Natural killer cell treated with Interleukin-12 subunit alpha and Interleukin-12 subunit beta and Interleukin-15 and Interleukin-18, amount 100 ng/mL, for 72 hours (primary cell): ENCODE measurements around the gene CC2D2A. TPM values are rescaled to one million over a fixed set of nuclear protein-coding genes. Genes with fewer than 3 reads are reported as not detected.

Source experiments
- ATAC-seq, 2 donors: fragments of 150-1000 bp; cut with Tn5 transposase in 1 of 2; sonication (Bioruptor Pico), chemical (Tn5 transposase) in 1 of 2; 2 replicates each; pipeline ENCODE4 v1.10.0; 2021
- DNase-seq: peaks from one replicate; pipeline ENCODE4 v3.0.0; 2022; ENCODE audit warnings: low spot score
- H3K27ac Mint-ChIP-seq, 2 donors: 1 replicate in 1 of 2; 2 replicates in 1 of 2; pipeline ENCODE4 v1.8.0; 2022; ENCODE audit warnings: mixed read lengths in 2 of 2, mild to moderate bottlenecking in 1 of 2, moderate library complexity in 1 of 2
- H3K27me3 Mint-ChIP-seq, 2 donors: 1 replicate in 1 of 2; 2 replicates in 1 of 2; pipeline ENCODE4 v1.8.0; 2022; ENCODE audit warnings: mixed read lengths in 2 of 2
- H3K36me3 Mint-ChIP-seq: one replicate; pipeline ENCODE4 v1.8.0; 2022; ENCODE audit warnings: mixed read lengths
- H3K4me1 Mint-ChIP-seq, 2 donors: 1 replicate in 1 of 2; 2 replicates in 1 of 2; pipeline ENCODE4 v1.8.0; 2022; ENCODE audit warnings: low read depth in 2 of 2, mixed read lengths in 2 of 2, mild to moderate bottlenecking in 1 of 2
- H3K4me3 Mint-ChIP-seq: one replicate; pipeline ENCODE4 v1.8.0; 2022; ENCODE audit warnings: mixed read lengths
- H3K9me3 Mint-ChIP-seq: 2 replicates; pipeline ENCODE4 v1.8.0; 2022; ENCODE audit warnings: mixed read lengths
- total RNA-seq, 2 donors: library from RNA; stranded (reverse); gene quantifications; one replicate each; pipeline ENCODE4 v1.2.3, GENCODE V29; 2022

CC2D2A gene
- total RNA-seq, 2 donors from 2014 or later, result not detected

DNA sequence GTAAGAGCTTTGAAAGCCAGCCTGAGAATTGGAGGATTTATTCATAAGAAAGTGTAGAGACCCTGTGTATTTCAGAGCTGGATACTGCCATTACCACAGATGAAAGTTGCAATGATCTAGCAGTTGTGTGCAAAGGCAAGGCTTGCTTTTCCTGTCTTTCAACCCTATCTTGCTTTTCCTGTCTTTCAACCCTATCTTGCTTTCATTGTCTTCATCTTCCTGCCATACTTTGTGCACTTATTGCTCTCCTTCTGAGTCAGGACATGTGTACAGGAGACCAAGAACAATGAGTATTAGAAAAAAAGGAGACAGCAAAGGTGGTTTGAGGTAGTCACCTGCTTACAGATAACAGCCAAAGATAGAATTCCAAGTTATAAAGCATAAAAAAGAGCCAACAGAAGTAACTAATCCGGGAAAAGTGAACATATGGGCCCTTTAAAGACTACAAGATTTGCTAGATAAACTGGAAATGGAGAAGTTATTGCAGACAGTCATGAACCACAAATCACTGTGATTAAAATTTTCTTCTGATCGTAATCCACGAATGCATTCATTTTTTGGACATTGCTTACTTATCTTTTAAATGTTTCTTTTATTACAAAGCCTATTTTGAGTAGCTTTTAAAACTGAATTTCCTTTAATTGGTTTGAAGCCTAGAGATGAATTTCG lies 24.7 kb upstream of the CC2D2A start:
- H3K4me1 Mint-ChIP-seq, result no peaks in the 10 kb centered on the region
- DNase-seq (no peak), ATAC-seq (no peak)
- H3K27ac Mint-ChIP-seq, result no peak overlapping the region
- no peak overlapping the region for H3K4me3 Mint-ChIP-seq
- no peaks in the 10 kb centered on the region for H3K9me3 Mint-ChIP-seq
- H3K27me3 Mint-ChIP-seq, result peaks cover 0 to 2% of the 10 kb centered on the region in 2 donors
- H3K36me3 Mint-ChIP-seq, result no peaks in the 10 kb centered on the region

- Mint-ChIP-seq H3K9me3 (no peaks in the 10 kb centered on the region), H3K4me3 (no peak overlapping the region), H3K36me3 (no peaks in the 10 kb centered on the region), H3K27me3 (peaks cover 0 to 2% of the 10 kb centered on the region in 2 donors), H3K4me1 (no peaks in the 10 kb centered on the region), H3K27ac (no peak overlapping the region)
- ATAC-seq, result no peak
- no peak for DNase-seq
Measured at GRCh38 chr4:15451181-15451865, 18.4 kb upstream of the CC2D2A start.

GRCh38 chr4:15451866-15452765 lies 17.6 kb upstream of the CC2D2A start:
- no peaks in the 10 kb centered on the region for H3K4me1 Mint-ChIP-seq
- peaks cover 0 to 2% of the 10 kb centered on the region in 2 donors for H3K27me3 Mint-ChIP-seq
- H3K9me3 Mint-ChIP-seq, result no peaks in the 10 kb centered on the region
- no peak overlapping the region for H3K4me3 Mint-ChIP-seq
- DNase-seq, result no peak
- ATAC-seq, result no peak
- H3K36me3 Mint-ChIP-seq, result no peaks in the 10 kb centered on the region
- H3K27ac Mint-ChIP-seq, result no peak overlapping the region

GRCh38 chr4:15455290-15455689 lies 14.4 kb upstream of the CC2D2A start:
- no peaks in the 10 kb centered on the region for H3K4me1 Mint-ChIP-seq
- peaks cover 0 to 3% of the 10 kb centered on the region in 2 donors for H3K27me3 Mint-ChIP-seq
- H3K27ac Mint-ChIP-seq, result no peak overlapping the region
- ATAC-seq (no peak), DNase-seq (no peak)
- no peaks in the 10 kb centered on the region for H3K36me3 Mint-ChIP-seq
- H3K4me3 Mint-ChIP-seq, result no peak overlapping the region
- no peaks in the 10 kb centered on the region for H3K9me3 Mint-ChIP-seq

DNA sequence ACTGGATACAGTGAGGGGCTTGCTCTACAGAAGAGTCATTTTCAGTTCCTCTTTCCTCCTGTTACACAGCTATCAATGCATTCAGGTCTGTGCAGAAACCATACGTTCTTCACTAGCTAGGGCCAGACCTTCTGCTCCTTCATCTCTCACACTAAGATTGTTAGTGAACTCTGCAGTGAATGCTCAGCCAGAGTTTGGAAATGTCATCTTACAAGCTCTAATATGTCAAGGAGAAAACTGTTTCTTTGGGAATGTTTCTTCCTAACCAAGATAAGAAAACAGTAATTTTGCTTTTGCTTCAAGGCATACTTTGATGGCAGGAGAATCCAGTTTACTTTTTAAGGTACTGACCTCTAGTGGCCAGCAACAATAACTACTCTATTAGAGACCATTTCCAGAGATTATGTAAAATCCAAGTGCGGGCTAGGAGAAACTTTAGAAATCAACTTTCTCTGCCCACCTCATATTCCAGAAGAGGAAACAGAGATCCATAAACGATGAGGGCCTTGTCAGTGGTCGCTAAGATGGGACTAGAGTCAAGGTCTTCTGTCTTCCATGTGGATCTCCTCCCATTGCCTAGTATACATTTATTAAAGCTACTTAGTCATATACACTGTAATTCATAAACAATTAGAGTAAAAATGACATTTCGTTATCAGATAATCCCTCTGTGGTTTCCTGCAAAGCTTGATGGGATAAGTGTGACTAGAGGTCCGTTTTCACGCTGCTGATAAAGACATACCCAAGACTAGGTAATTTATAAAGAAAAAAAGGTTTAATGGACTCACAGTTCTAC lies 12.1 kb upstream of the CC2D2A start:
- ATAC-seq, result no peak
- no peak overlapping the region for H3K4me3 Mint-ChIP-seq

GRCh38 chr4:15458616-15459015 lies 11.1 kb upstream of the CC2D2A start:
- no peak overlapping the region for H3K4me3 Mint-ChIP-seq
- no peaks in the 10 kb centered on the region for H3K36me3 Mint-ChIP-seq
- DNase-seq (no peak), ATAC-seq (no peak)
- H3K9me3 Mint-ChIP-seq, result no peaks in the 10 kb centered on the region
- H3K27me3 Mint-ChIP-seq, result peaks cover 0 to 3% of the 10 kb centered on the region in 2 donors
- H3K27ac Mint-ChIP-seq, result no peak overlapping the region
- H3K4me1 Mint-ChIP-seq, result no peaks in the 10 kb centered on the region

More for the DNA sequence above, 12.1 kb upstream of the CC2D2A start:
- Mint-ChIP-seq H3K4me1 (no peaks in the 10 kb centered on the region), H3K9me3 (no peaks in the 10 kb centered on the region), H3K27me3 (peaks cover 0 to 3% of the 10 kb centered on the region in 2 donors), H3K27ac (no peak overlapping the region), H3K36me3 (no peaks in the 10 kb centered on the region)
- DNase-seq, result no peak

DNA sequence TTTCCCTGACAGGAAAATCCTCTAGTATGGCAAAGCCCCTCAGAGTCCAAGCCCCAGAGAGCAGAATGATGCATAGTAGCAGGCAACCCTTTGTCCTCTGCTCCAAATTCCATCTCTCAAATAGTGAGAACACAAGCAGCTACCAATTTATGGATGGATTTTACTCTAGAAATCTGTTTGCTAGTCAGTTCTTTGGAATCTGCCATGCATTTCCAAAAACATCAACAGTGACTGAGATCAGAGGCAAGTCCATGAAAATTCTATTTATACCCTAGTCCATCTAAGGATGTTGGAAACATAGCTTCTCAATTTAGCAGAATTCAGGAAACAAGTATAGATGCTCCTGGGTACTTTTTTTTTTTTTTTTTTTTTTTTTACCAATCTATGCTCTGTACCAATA lies 10.0 kb upstream of the CC2D2A start:
- ATAC-seq (no peak), DNase-seq (no peak)
- Mint-ChIP-seq H3K4me1 (no peaks in the 10 kb centered on the region), H3K9me3 (no peaks in the 10 kb centered on the region), H3K36me3 (no peaks in the 10 kb centered on the region), H3K27ac (no peak overlapping the region), H3K27me3 (peaks cover 0 to 3% of the 10 kb centered on the region in 2 donors), H3K4me3 (no peak overlapping the region)

DNA sequence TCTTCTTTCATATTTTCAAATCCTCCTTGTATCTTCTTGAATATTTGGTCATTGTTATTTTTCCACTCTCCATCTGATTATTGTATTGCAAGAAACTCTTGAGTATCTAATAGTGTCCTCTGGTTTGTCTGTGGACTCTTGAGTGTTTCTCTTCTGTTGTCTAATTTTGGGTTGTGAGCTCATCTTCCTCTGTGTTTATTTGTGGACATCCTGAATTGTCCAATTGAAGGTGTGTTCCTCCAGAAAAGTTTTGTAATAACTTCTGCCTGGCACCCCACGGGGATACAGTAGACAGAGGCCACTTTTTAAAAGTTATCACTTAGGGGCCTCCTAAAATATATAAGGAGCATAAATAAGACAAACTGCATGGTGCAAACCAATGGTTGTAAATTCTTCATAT lies 3.1 kb upstream of the CC2D2A start:
- H3K27me3 Mint-ChIP-seq, result no peaks in the 10 kb centered on the region
- no peaks in the 10 kb centered on the region for H3K9me3 Mint-ChIP-seq

GRCh38 chr4:15470128-15470475 lies 420 bp downstream of the CC2D2A start:
- no peak for DNase-seq
- Mint-ChIP-seq H3K27ac (peak overlapping the region in 1 of 2 donors; percentile 56), H3K4me1 (peaks cover 16 to 17% of the 10 kb centered on the region in 2 donors), H3K36me3 (no peaks in the 10 kb centered on the region), H3K9me3 (no peaks in the 10 kb centered on the region), H3K27me3 (no peaks in the 10 kb centered on the region), H3K4me3 (peak overlapping the region; percentile 71)
- ATAC-seq, result no peak

More for the DNA sequence above, 3.1 kb upstream of the CC2D2A start:
- no peak overlapping the region for H3K4me3 Mint-ChIP-seq
- ATAC-seq (no peak), DNase-seq (no peak)
- H3K36me3 Mint-ChIP-seq, result no peaks in the 10 kb centered on the region
- no peak overlapping the region for H3K27ac Mint-ChIP-seq
- H3K4me1 Mint-ChIP-seq, result peaks cover 16 to 17% of the 10 kb centered on the region in 2 donors

GRCh38 chr4:15476396-15476795 lies 6.7 kb downstream of the CC2D2A start:
- no peak overlapping the region for H3K4me3 Mint-ChIP-seq
- no peaks in the 10 kb centered on the region for H3K27me3 Mint-ChIP-seq
- H3K4me1 Mint-ChIP-seq, result no peaks in the 10 kb centered on the region
- H3K9me3 Mint-ChIP-seq, result no peaks in the 10 kb centered on the region
- ATAC-seq, result no peak
- no peak overlapping the region for H3K27ac Mint-ChIP-seq
- H3K36me3 Mint-ChIP-seq, result no peaks in the 10 kb centered on the region
- no peak for DNase-seq

- Mint-ChIP-seq H3K4me1 (no peaks in the 10 kb centered on the region), H3K36me3 (peaks cover under 1% of the 10 kb centered on the region), H3K4me3 (no peak overlapping the region), H3K27me3 (peaks cover 0 to under 1% of the 10 kb centered on the region in 2 donors), H3K27ac (no peak overlapping the region), H3K9me3 (no peaks in the 10 kb centered on the region)
- ATAC-seq (no peak), DNase-seq (no peak)
Measured at GRCh38 chr4:15478724-15479088, 9.0 kb downstream of the CC2D2A start.

DNA sequence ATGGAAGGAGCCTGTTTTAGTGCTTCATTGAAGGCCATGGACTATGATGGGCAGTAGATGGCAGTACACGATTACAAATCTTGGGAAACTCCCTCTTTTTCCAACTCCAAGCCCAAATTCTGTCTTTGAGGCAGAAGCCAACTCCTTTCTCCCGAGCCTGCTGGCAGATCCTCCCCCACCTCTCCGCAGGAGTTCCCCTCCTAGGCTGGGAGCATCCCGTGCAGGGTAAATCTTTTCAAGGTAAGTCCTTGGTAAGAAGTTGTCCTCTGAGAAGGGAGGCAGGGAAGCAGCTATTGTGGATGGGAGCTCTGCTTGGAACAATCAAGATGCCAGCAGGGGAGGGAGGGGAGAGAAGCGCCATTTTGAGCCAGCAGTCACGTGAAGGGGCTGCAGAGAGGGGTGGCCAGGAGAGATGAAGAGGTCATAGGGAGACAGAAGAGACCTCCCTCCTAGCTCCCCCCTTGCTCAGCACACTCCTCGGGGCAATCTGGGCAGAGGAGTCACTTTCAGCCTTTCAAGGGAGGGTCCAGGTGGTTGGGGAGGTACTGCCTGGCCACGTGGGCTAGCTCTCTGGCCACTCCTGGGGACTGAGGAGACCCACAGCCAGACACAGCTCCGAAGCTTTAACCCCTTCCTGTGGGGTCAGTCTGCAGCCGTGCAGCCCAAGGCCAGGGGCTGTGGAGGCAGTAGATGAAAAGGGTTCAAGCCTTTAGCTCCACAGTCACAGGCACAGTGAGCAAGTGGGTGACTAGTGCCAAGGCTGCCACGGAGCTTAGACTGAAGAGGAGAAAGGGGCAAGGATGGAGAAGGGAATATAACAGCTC lies 9.6 kb downstream of the CC2D2A start:
- peaks cover 3 to 6% of the 10 kb centered on the region in 2 donors for H3K27me3 Mint-ChIP-seq
- peak in 1 of 2 donors; percentile 17 for ATAC-seq
- no peak overlapping the region for H3K4me3 Mint-ChIP-seq
- peaks cover 6% of the 10 kb centered on the region for H3K36me3 Mint-ChIP-seq
- H3K4me1 Mint-ChIP-seq, result no peaks in the 10 kb centered on the region
- no peak for DNase-seq
- no peak overlapping the region for H3K27ac Mint-ChIP-seq
- H3K9me3 Mint-ChIP-seq, result no peaks in the 10 kb centered on the region

DNA sequence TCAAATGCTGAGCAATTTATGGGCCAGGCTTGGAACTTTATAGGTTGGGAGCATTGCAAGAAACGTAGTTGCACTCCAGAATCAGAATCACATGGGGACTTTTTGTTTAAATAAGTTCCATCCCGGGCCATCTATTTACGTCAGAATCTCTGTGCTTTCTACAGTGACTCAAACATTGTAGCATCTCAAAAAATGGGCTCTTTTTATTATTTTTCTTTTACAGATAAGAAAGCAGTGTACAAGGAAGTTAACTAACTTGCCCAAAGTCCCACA lies 10.2 kb downstream of the CC2D2A start:
- Mint-ChIP-seq H3K9me3 (no peaks in the 10 kb centered on the region), H3K4me1 (no peaks in the 10 kb centered on the region), H3K4me3 (no peak overlapping the region), H3K27ac (no peak overlapping the region), H3K27me3 (peaks cover 3 to 6% of the 10 kb centered on the region in 2 donors), H3K36me3 (peaks cover 6% of the 10 kb centered on the region)
- DNase-seq (no peak), ATAC-seq (no peak)
